Measurements from ENCODE around the gene NPAS2.
A peak's percentile ranks its signal among the peaks of the same experiment; 100 is the strongest.

Gene NPAS2

GRCh38 chr2:100976061-100976460, 156.1 kb downstream of the NPAS2 start:
- no peak for DNase-seq (ENCODE audit: low read depth)
- TF ChIP-seq CTCF (IDR thresholded peaks at IDR 0.05; ENCODE audit: insufficient read depth, low read depth, low read length, missing control alignments): no peak
- no peak overlapping the region for H3K4me3 ChIP-seq (ENCODE audit: low read depth, low read length)

- no peak for TF ChIP-seq CTCF (IDR thresholded peaks at IDR 0.05; ENCODE audit: insufficient read depth, low read depth, low read length, missing control alignments)
- H3K4me3 ChIP-seq (ENCODE audit: low read depth, low read length): no peak overlapping the region
- peak; percentile 74 for DNase-seq (ENCODE audit: low read depth)
Measured at GRCh38 chr2:100976645-100977391, 156.9 kb downstream of the NPAS2 start.

GRCh38 chr2:100977511-100977910, 157.6 kb downstream of the NPAS2 start:
- TF ChIP-seq CTCF (IDR thresholded peaks at IDR 0.05; ENCODE audit: insufficient read depth, low read depth, low read length, missing control alignments): no peak
- no peak overlapping the region for H3K4me3 ChIP-seq (ENCODE audit: low read depth, low read length)
- no peak for DNase-seq (ENCODE audit: low read depth)

- no peak for TF ChIP-seq CTCF (IDR thresholded peaks at IDR 0.05; ENCODE audit: insufficient read depth, low read depth, low read length, missing control alignments)
- peak; percentile 26 for DNase-seq (ENCODE audit: low read depth)
- H3K4me3 ChIP-seq (ENCODE audit: low read depth, low read length): no peak overlapping the region
Measured at GRCh38 chr2:100978582-100979191, 158.7 kb downstream of the NPAS2 start.

GRCh38 chr2:100980046-100980445, 160.1 kb downstream of the NPAS2 start:
- no peak for TF ChIP-seq CTCF (IDR thresholded peaks at IDR 0.05; ENCODE audit: insufficient read depth, low read depth, low read length, missing control alignments)

GRCh38 chr2:100981011-100981410, 161.1 kb downstream of the NPAS2 start:
- TF ChIP-seq CTCF (IDR thresholded peaks at IDR 0.05; ENCODE audit: insufficient read depth, low read depth, low read length, missing control alignments): no peak
- DNase-seq (ENCODE audit: low read depth): no peak
- no peak overlapping the region for H3K4me3 ChIP-seq (ENCODE audit: low read depth, low read length)

More at GRCh38 chr2:100980046-100980445, 160.1 kb downstream of the NPAS2 start:
- no peak overlapping the region for H3K4me3 ChIP-seq (ENCODE audit: low read depth, low read length)
- no peak for DNase-seq (ENCODE audit: low read depth)

Data from GM12865 (cell line).